Nephron (organoid): ENCODE measurements around the gene CTNND1.

Experiments
- H3K27ac Mint-ChIP-seq, 3 experiments: 2 replicates each; pipeline ENCODE4 v1.8.0; 2020; ENCODE audit warnings: mixed read lengths in 3 of 3, mild to moderate bottlenecking in 2 of 3, moderate library complexity in 1 of 3
- H3K27me3 Mint-ChIP-seq: 2 replicates; pipeline ENCODE4 v1.8.0; 2021; ENCODE audit warnings: low read depth, mild to moderate bottlenecking, moderate library complexity, mixed read lengths
- H3K36me3 Mint-ChIP-seq: 2 replicates; pipeline ENCODE4 v1.8.0; 2020; ENCODE audit warnings: low read depth, mixed read lengths
- H3K4me1 Mint-ChIP-seq: 2 replicates; pipeline ENCODE4 v1.8.0; 2020; ENCODE audit warnings: mixed read lengths
- H3K4me3 Mint-ChIP-seq, 3 experiments: 2 replicates each; pipeline ENCODE4 v1.8.0; 2020; ENCODE audit warnings: mild to moderate bottlenecking in 3 of 3, mixed read lengths in 3 of 3, moderate library complexity in 2 of 3
- H3K9me3 Mint-ChIP-seq: 2 replicates; pipeline ENCODE4 v1.8.0; 2020; ENCODE audit warnings: mixed read lengths
- CTCF ChIP-seq, 3 experiments: fragments of 200-600 bp; sonication (generic); IDR thresholded peaks; one replicate each; pipeline ENCODE4 v1.5.0; 2021; ENCODE audit warnings: antibody characterized with exemption in 3 of 3; ENCODE audit not compliant: unreplicated experiment in 3 of 3

The CTNND1 gene

GRCh38 chr11:57729479-57729878, 32.1 kb upstream of the CTNND1 start:
- Mint-ChIP-seq H3K9me3 (no peaks in the 10 kb centered on the region), H3K4me1 (no peaks in the 10 kb centered on the region), H3K36me3 (peaks cover 13% of the 10 kb centered on the region), H3K27ac (no peak overlapping the region), H3K4me3 (no peak overlapping the region), H3K27me3 (no peaks in the 10 kb centered on the region)
- TF ChIP-seq CTCF (IDR thresholded peaks at IDR 0.05; ENCODE audit: unreplicated experiment in 3 of 3) = no peak

GRCh38 chr11:57732661-57733060, 28.9 kb upstream of the CTNND1 start:
- Mint-ChIP-seq H3K4me3 (no peak overlapping the region), H3K27me3 (no peaks in the 10 kb centered on the region), H3K27ac (no peak overlapping the region), H3K4me1 (no peaks in the 10 kb centered on the region), H3K36me3 (peaks cover 20% of the 10 kb centered on the region), H3K9me3 (no peaks in the 10 kb centered on the region)
- no peak for TF ChIP-seq CTCF (IDR thresholded peaks at IDR 0.05; ENCODE audit: unreplicated experiment in 3 of 3)

GRCh38 chr11:57735619-57736298, 25.8 kb upstream of the CTNND1 start:
- TF ChIP-seq CTCF (IDR thresholded peaks at IDR 0.05; ENCODE audit: unreplicated experiment in 3 of 3) = no peak
- peak overlapping the region in 1 of 3 experiments; percentile 72 for H3K27ac Mint-ChIP-seq
- no peaks in the 10 kb centered on the region for H3K9me3 Mint-ChIP-seq
- no peak overlapping the region for H3K4me3 Mint-ChIP-seq
- H3K36me3 Mint-ChIP-seq = peaks cover 35% of the 10 kb centered on the region
- peaks cover under 1% of the 10 kb centered on the region for H3K4me1 Mint-ChIP-seq
- H3K27me3 Mint-ChIP-seq = no peaks in the 10 kb centered on the region

- Mint-ChIP-seq H3K27me3 (peaks cover 7% of the 10 kb centered on the region), H3K4me1 (peaks cover 18% of the 10 kb centered on the region), H3K27ac (peak within 1 kb of the TSS; percentile 97 to 99 (median 98)), H3K4me3 (peak within 1 kb of the TSS; percentile 95 to 99 (median 97)), H3K36me3 (peaks cover 61% of the 10 kb centered on the region), H3K9me3 (no peaks in the 10 kb centered on the region)
- no peak for TF ChIP-seq CTCF (IDR thresholded peaks at IDR 0.05; ENCODE audit: unreplicated experiment in 3 of 3)
Measured at GRCh38 chr11:57741132-57742086, 20.2 kb upstream of the CTNND1 start, which contains the start of gene SELENOH. TSS of gene SELENOH (plus strand) at chr11:57741491. CDS start at chr11:57741596, 105 bp downstream.

- no peaks in the 10 kb centered on the region for H3K9me3 Mint-ChIP-seq
- H3K27ac Mint-ChIP-seq = peak overlapping the region; percentile 97 to 99 (median 98)
- H3K4me1 Mint-ChIP-seq = peaks cover 18% of the 10 kb centered on the region
- H3K4me3 Mint-ChIP-seq = peak overlapping the region; percentile 95 to 99 (median 97)
- peaks cover 62% of the 10 kb centered on the region for H3K36me3 Mint-ChIP-seq
- TF ChIP-seq CTCF (IDR thresholded peaks at IDR 0.05; ENCODE audit: unreplicated experiment in 3 of 3) = no peak
- peaks cover 7% of the 10 kb centered on the region for H3K27me3 Mint-ChIP-seq
Measured at GRCh38 chr11:57742087-57742452, 19.5 kb upstream of the CTNND1 start.
